Calu3 (cell line): ENCODE results near the gene TEPSIN. TPM values are rescaled to one million over a fixed set of nuclear protein-coding genes. Genes with fewer than 3 reads are reported as not detected.

Experiments used
- BruUV-seq: library from RNA; stranded (reverse); fragments of 400-500 nt; replicated peaks from 2 replicates; lab custom pipeline; 2021; lab: Mats Ljungman, UMichigan
- CTCF ChIA-PET: fragments of 300-600 bp; sonication (Branson Sonifier 250); formaldehyde crosslinking; loops from one replicate; lab custom pipeline; 2022; ENCODE audit warnings: antibody characterized with exemption; lab: Charles Lee
- DNase-seq: peaks from one replicate; pipeline ENCODE4 v3.0.0; 2022
- H3K27ac Mint-ChIP-seq: one replicate; pipeline ENCODE4 v1.8.0; 2022; ENCODE audit warnings: mixed read lengths; ENCODE audit not compliant: unreplicated experiment
- H3K27me3 Mint-ChIP-seq: one replicate; pipeline ENCODE4 v1.8.0; 2022; ENCODE audit warnings: mixed read lengths; ENCODE audit not compliant: unreplicated experiment
- H3K36me3 Mint-ChIP-seq: one replicate; pipeline ENCODE4 v1.8.0; 2022; ENCODE audit warnings: mild to moderate bottlenecking, moderate library complexity, mixed read lengths; ENCODE audit not compliant: insufficient read depth, unreplicated experiment
- H3K4me1 Mint-ChIP-seq: one replicate; pipeline ENCODE4 v1.8.0; 2022; ENCODE audit warnings: mild to moderate bottlenecking, low read depth, mixed read lengths; ENCODE audit not compliant: unreplicated experiment
- H3K4me3 Mint-ChIP-seq: one replicate; pipeline ENCODE4 v1.8.0; 2022; ENCODE audit warnings: mild to moderate bottlenecking, low read depth, moderate library complexity, mixed read lengths; ENCODE audit not compliant: unreplicated experiment
- H3K9me3 Mint-ChIP-seq: one replicate; pipeline ENCODE4 v1.8.0; 2022; ENCODE audit warnings: low read depth, mixed read lengths; ENCODE audit not compliant: unreplicated experiment
- CTCF ChIP-seq: fragments of 200-600 bp; IDR thresholded peaks from one replicate; pipeline ENCODE4 v1.8.0; 2022; ENCODE audit warnings: antibody characterized with exemption; ENCODE audit not compliant: unreplicated experiment
- intact Hi-C: fragments of 100-400 bp; cut with micrococcal nuclease; formaldehyde crosslinking; loops from one replicate; pipeline ENCODE4 v1.10.0; 2022; ENCODE audit not compliant: unreplicated experiment
- total RNA-seq: library from RNA; stranded (reverse); gene quantifications from 2 replicates; pipeline ENCODE4 v1.2.3, GENCODE V29; 2022

Gene TEPSIN
- total RNA-seq, 1 experiment from 2014 or later: 37.0 TPM

GRCh38 chr17:81181811-81182185, 57.1 kb downstream of the TEPSIN start:
- no TSS peak for BruUV-seq

GRCh38 chr17:81180836-81181810, 57.7 kb downstream of the TEPSIN start:
- Mint-ChIP-seq H3K9me3 (no peaks in the 10 kb centered on the region), H3K4me3 (no peak overlapping the region), H3K36me3 (peaks cover 14% of the 10 kb centered on the region), H3K27ac (no peak overlapping the region), H3K27me3 (peaks cover 35% of the 10 kb centered on the region), H3K4me1 (no peaks in the 10 kb centered on the region)
- CTCF ChIA-PET: no interaction called here
- no TSS peak for BruUV-seq
- DNase-seq: no peak
- no peak for TF ChIP-seq CTCF
- intact Hi-C loops: no loop called here

More at GRCh38 chr17:81181811-81182185, 57.1 kb downstream of the TEPSIN start:
- Mint-ChIP-seq H3K4me3 (no peak overlapping the region), H3K9me3 (no peaks in the 10 kb centered on the region), H3K27me3 (peaks cover 35% of the 10 kb centered on the region), H3K27ac (no peak overlapping the region), H3K4me1 (no peaks in the 10 kb centered on the region), H3K36me3 (peaks cover 14% of the 10 kb centered on the region)
- intact Hi-C loops: no loop called here
- no peak for DNase-seq
- no peak for TF ChIP-seq CTCF
- CTCF ChIA-PET: no interaction called here

GRCh38 chr17:81179861-81180260, 59.0 kb downstream of the TEPSIN start:
- BruUV-seq: no TSS peak
- no peak for TF ChIP-seq CTCF
- Mint-ChIP-seq H3K4me3 (no peak overlapping the region), H3K27ac (no peak overlapping the region), H3K4me1 (no peaks in the 10 kb centered on the region), H3K27me3 (peaks cover 26% of the 10 kb centered on the region), H3K36me3 (peaks cover 14% of the 10 kb centered on the region), H3K9me3 (no peaks in the 10 kb centered on the region)
- intact Hi-C loops: no loop called here
- CTCF ChIA-PET: no interaction called here
- DNase-seq: no peak

- Mint-ChIP-seq H3K9me3 (no peaks in the 10 kb centered on the region), H3K4me1 (no peaks in the 10 kb centered on the region), H3K36me3 (peaks cover 10% of the 10 kb centered on the region), H3K27me3 (peaks cover 21% of the 10 kb centered on the region), H3K4me3 (no peak overlapping the region), H3K27ac (no peak overlapping the region)
- CTCF ChIA-PET: interaction anchor here (0.9 kb wide), 1 partner anchor 11 kb away, joined by 3 read pairs; no protein-coding TSS in a partner anchor
- no peak for TF ChIP-seq CTCF
- DNase-seq: no peak
- no TSS peak for BruUV-seq
- intact Hi-C loops: no loop called here
Measured at GRCh38 chr17:81179220-81179619, 59.6 kb downstream of the TEPSIN start.

Other genes with a start within 250 kb of the TEPSIN start
- 25.5 and 27.9 TPM in 2 replicates for gene CHMP6, start 247.2 kb downstream of the TEPSIN start, total RNA-seq
- gene BAIAP2, start 203.9 kb downstream of the TEPSIN start, total RNA-seq: 58.0 and 58.8 TPM in 2 replicates
- not detected in 2 replicates for gene PVALEF, start 73.5 kb downstream of the TEPSIN start, total RNA-seq
- gene AATK, start 72.8 kb downstream of the TEPSIN start, total RNA-seq: 0.71 TPM in 1 of 2 replicates, not detected in the other
- gene CEP131, start 16.1 kb downstream of the TEPSIN start, total RNA-seq: 25.2 and 28.2 TPM in 2 replicates
- gene NDUFAF8, start 263 bp upstream of the TEPSIN start, total RNA-seq: 53.3 and 54.1 TPM in 2 replicates
- 120 and 121 TPM in 2 replicates for gene SLC38A10, start 56.3 kb upstream of the TEPSIN start, total RNA-seq
- 0.17 and 0.27 TPM in 2 replicates for gene BAHCC1, start 156.4 kb upstream of the TEPSIN start, total RNA-seq